ENCODE results near the gene PFKFB1.
"Not testable (repeated sequence)": the region's sequence is repeated elsewhere in the genome, so short reads cannot be mapped to it uniquely, and the experiment has no call there.

PFKFB1 gene

GRCh38 chrX:54991706-54992105 is 2.3 kb downstream of the PFKFB1 start:
- DNase-seq = no peak

DNA sequence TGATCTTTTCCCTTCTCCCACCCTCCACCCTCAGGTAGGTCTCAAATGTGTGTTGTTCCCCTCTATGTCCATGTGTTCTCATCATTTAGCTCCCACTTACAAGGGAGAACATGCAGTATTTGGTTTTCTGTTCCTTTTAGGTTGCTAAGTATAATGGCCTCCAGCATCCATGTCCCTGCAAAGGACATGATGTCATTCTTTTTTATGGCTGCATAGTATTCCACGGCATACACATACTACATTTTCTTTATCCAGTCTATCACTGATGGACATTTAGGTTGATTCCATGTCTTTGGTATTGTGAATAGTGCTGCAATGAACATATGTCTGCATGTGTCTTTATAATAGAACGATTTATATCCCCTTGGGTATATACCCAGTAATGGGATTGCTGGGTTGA is 10.7 kb downstream of the PFKFB1 start:
- DNase-seq = not testable (repeated sequence)

DNA sequence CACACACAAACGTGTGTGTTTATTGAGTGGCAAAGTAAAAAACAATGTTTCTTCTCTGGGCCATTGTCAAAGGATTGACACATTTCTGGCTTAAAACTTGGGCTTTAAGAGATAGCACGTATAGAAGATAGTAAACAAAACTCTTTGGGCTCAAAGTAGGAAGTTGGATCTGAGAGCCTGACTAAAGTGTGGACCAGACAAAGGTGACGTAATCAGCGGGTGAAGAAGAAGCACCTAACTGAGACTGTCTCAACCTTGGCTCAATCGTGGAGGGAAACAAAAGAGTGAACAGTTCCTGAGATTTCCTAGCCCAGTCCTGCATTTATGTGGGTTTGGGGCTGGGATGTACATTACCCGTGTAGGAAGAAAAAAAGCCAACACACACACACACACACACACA is 13.7 kb downstream of the PFKFB1 start:
- DNase-seq = no peak

DNA sequence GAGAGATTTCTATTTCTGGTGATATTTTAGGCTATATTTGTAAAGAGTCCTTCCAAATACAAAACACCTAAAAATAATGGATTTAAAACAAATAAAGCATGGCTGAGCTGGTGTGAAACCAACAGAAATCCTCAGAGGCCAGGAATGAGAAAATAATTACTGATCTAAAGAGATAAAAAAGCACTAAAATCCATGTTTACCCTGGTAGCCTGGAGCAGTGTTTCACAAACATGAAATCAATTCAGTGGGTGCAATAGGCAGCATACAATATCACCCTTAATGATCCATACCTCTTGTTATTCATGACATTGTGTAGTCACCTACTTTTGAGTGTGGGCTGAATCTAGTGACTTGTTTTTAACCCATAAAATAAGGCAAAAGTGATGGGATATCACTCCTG is 14.6 kb downstream of the PFKFB1 start:
- no peak for DNase-seq

DNA sequence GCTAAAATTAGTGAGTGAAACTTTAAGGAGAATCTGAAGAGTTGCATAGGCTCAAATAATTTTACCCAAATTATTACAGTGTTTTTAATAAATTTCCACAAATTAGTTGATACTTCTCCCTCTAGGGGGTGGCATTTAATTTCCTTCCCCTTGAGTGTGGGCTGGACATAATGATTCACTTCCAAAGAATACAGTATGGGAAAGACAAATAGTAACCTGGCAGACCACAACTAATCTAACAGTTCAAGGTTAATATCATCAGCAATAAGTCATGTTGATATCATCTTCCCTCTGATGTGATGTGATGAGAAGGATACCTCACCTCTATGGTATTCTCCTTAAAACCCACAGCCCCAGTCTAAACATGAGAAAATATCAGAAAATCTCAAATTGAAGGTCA is 15.5 kb downstream of the PFKFB1 start:
- DNase-seq = no peak

DNA sequence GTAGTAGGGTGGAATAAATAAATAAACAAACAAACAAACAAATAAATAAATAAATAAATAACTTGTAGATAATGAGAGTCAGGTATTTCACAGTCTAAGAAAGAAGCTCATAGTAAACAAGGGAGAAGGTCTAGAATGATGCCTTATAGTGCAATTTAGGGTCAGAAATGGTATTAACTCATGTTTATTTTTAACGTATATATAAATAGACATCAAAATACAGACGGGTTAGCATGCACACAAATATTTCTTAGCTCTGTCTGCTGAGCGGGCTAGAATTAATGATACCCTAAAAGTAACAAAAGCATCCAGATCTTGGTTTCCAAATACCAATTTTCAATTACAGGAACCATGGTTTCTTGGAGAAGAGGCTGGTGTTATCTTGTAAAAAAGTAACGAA is 16.6 kb downstream of the PFKFB1 start:
- DNase-seq = no peak

- no peak for DNase-seq
Observed at GRCh38 chrX:54964766-54965497, 29.1 kb downstream of the PFKFB1 start.

GRCh38 chrX:54961750-54962149 is 32.2 kb downstream of the PFKFB1 start:
- no peak for DNase-seq

- no peak for DNase-seq
Observed at GRCh38 chrX:54950730-54951375, 43.1 kb downstream of the PFKFB1 start.

GRCh38 chrX:54945224-54945623 is 48.8 kb downstream of the PFKFB1 start:
- DNase-seq = no peak

DNA sequence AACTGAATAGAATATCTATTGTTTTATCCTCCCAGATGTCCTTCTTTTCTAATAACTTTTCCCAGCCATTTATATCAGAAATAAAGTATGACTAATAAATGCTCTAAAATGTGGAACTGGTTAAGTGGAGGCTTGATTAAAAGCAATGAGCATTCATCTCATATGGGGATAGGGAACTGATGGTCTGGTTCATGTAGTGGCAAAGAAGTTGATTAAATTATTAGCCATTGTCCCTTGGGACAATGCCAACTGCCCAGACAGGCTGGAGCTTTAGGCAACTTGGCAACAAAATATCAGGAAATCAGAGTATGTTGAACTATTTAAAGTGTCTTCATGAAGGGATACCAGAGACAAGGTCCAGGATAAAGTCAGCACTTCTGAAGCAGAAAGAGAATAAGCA is 49.2 kb downstream of the PFKFB1 start:
- DNase-seq = no peak

DNA sequence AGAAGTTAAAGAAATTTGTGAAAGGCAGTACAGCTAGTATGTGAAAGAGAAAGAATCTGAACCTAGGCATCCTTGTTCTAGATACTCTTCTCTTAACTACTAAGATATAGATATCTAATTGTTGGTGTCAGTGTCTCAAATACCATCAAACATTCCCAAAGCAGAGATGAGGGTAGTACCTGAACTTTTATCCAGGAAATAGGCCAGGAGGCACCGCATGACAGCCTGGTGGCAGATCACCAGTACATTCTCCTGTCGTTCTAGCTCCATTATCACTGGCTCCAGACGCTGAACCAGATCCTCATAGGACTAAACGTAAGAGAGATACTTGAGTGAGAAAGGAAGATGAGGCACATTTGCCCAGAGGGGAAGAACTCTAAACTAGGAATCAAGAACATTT is 56.6 kb downstream of the PFKFB1 start:
- DNase-seq = no peak

GRCh38 chrX:54935306-54935705 is 58.7 kb downstream of the PFKFB1 start:
- DNase-seq = no peak

GRCh38 chrX:54934890-54935289 is 59.1 kb downstream of the PFKFB1 start:
- no peak for DNase-seq

GRCh38 chrX:54934058-54934457 is 59.9 kb downstream of the PFKFB1 start:
- no peak for DNase-seq

DNA sequence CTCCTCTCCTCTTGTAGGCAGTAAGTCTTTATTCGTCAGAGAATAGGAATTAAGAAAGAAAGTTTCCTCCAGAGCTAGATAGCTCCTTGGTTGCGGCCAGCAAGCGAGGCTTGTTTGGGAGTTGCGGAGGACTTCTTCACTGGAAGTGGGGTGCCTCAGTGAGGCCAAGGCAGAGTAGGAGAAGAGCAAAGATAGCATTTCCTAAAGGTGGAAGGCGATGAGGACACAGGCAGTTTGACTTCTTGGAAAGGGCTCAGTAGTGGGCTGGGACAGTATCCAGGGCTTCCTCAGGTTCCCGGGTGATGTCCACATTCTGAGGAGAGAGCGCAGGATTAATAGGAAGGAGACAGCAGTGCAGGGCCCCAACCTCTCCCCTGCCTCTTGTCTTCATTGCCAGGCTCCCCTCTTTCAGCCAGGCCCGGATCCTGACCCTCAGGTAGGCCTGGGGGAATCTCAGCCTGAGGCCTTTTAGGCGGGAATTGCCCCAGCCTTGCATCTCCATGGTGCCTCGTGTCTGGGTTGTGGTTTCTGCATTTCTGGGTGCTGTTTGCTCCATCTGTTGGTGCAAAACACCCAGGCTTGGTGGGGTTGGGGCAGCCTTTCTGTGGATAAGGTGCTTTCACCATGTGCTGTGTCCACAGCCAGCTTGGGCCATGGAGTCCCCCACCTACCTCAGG is 60.7 kb downstream of the PFKFB1 start:
- no peak for DNase-seq

GRCh38 chrX:54931107-54931506 is 62.9 kb downstream of the PFKFB1 start:
- DNase-seq = no peak

- DNase-seq = no peak
Observed at GRCh38 chrX:54930291-54931049, 63.5 kb downstream of the PFKFB1 start.

- DNase-seq = no peak
Observed at GRCh38 chrX:54928876-54929275, 65.1 kb downstream of the PFKFB1 start.

- no peak for DNase-seq
Observed at GRCh38 chrX:54926978-54927377, 67.0 kb downstream of the PFKFB1 start.

GRCh38 chrX:54923376-54923775 is 70.6 kb downstream of the PFKFB1 start:
- no peak for DNase-seq

- DNase-seq = no peak
Observed at GRCh38 chrX:54922547-54922946, 71.4 kb downstream of the PFKFB1 start.

DNA sequence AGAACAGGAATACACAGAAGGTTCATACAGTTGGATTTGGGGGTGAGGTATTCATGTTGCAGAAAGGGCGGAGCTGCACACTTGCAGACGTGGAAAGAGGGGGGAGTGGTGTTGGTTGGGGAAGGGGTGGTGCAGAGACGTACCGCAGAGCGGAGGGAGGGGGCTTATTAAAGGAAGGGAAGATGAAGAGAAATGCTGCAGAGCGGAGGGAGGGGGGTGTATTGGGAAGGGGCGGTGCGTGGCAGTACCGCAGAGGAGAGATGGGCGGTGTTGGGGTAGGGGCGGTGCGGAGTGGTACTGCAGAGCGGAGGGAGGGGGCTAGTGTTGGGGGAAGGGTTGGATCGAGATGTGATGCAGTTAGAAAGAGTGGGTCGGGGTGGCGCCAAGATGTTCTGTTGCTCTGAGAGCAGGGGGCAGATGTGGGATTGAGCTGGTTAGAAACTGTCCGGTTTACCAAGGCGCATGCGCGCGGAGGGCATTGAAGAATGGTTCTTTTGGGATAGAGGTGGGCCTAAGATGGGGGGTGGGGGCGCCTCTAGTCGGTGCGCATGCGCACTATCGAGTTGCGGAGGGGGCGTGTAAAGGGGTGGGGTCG is 72.5 kb downstream of the PFKFB1 start:
- peak; percentile 35 for DNase-seq

Data from activated CD4-positive, CD25-positive, alpha-beta regulatory T cell treated with anti-CD3 and anti-CD28 coated beads, Interleukin-2, amount 50 U/mL, for 72 hours (primary cell).